GM20000 (cell line): ENCODE results near the gene ATRN.

Experiments used
- DNase-seq: peaks from one replicate; pipeline ENCODE4 v3.0.0; 2012; ENCODE audit warnings: low spot score
- CTCF ChIP-seq: IDR thresholded peaks from 2 replicates; pipeline ENCODE4 v1.5.1; 2012; ENCODE audit warnings: mild to moderate bottlenecking, control low read depth; ENCODE audit errors: extremely low read depth, missing control alignments

ATRN gene

GRCh38 chr20:3686867-3687321 lies 216.1 kb downstream of the ATRN start:
- no peak for DNase-seq
- no peak for TF ChIP-seq CTCF

- DNase-seq: no peak
- TF ChIP-seq CTCF: no peak
Measured at GRCh38 chr20:3687655-3688054, 216.8 kb downstream of the ATRN start.

- TF ChIP-seq CTCF: no peak
- no peak for DNase-seq
Measured at GRCh38 chr20:3689978-3690377, 219.2 kb downstream of the ATRN start.

DNA sequence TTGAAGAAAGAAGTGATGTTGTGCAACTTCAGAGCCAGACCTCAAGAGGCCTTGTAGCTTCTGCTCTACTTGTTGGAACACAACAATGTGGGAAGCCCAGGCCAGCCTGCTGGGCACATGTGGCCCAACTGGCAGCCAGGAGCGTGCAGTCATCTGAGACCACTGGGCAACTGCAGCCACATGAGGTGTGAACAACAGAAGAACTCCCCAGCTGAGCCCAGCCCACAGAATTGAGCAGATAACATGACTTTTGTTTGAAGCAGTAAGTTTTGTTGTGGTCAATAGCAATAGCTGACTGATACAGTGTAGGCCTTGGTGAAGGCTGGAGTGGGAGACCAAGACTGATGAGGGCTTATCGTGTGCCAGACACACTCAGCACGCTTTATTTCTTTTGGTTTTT lies 219.6 kb downstream of the ATRN start:
- DNase-seq: no peak
- no peak for TF ChIP-seq CTCF

DNA sequence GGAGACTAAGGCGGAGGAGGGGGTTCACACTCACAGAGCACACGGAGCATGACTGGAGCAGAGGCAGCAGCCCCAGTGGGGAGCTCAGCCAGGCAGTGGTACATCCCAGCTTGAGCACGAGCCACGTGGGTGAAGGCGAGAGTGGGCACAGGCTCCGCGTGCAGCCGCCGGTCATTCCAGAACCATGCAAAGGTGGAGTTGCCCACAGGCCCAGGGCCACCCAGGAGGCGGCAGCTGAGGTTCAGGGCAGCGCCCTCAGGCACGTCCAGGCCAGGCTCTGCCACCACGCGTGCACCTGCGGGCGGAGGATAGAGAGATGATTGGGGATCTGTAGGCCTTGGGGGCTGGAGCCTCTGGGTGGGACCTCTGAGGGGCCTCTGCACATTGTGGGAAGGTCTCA lies 220.5 kb downstream of the ATRN start:
- TF ChIP-seq CTCF: no peak
- DNase-seq: no peak

DNA sequence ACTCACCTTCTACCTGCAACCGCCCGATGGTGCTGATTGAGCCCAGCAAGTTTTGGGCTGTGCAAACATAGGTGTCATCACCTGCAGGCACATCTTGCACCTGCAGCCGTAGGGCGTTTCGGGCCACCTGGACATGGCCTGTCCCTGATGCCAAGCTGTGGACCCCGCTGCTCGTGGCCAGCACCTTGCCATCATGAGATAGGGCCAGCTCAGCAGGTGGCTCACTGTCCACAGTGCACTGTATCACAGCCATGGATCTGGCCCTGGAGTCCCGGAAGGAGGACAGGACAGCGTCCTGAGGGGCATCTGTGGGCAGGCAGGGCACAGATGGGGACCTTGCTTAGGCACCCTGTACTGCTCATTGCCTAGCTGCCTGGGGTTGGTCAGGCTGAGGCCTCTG lies 221.1 kb downstream of the ATRN start:
- no peak for DNase-seq
- TF ChIP-seq CTCF: no peak

GRCh38 chr20:3692706-3693294 lies 222.0 kb downstream of the ATRN start:
- DNase-seq: no peak
- no peak for TF ChIP-seq CTCF

- DNase-seq: no peak
- no peak for TF ChIP-seq CTCF
Measured at GRCh38 chr20:3693376-3693775, 222.6 kb downstream of the ATRN start.
